Activated CD8-positive, alpha-beta memory T cell treated with anti-CD3 and anti-CD28 coated beads, Interleukin-2, amount 50 U/mL, for 24 hours (primary cell): ENCODE results near the gene CORIN.

Source experiments
- DNase-seq: peaks from one replicate; pipeline ENCODE4 v3.0.0-alpha.2; 2020; ENCODE audit errors: extremely low read depth

The CORIN gene

DNA sequence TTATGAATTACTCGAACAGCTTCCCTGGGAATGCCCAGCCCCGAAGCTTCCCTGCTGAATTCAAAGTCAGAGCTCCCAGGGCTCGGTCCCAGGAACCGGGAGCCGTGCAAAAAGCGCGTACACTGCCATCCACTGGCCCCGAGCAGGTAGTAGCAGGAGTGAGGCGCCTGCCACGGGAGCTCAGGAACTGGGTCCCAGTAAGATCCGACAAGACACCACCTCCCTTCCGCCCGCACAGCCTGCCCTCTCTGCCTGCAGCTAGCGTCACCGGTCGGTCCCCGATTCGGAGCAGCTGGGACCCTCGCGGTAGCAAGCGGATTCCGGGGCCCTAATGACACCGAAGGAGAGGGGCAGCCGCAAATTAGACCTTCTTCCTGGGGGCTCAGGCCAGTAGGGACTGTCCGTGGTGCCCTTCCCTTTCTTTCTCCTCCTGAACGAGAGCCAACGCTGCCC, 1.2 kb downstream of the CORIN start:
- no peak for DNase-seq

GRCh38 chr4:47835494-47835893, 2.4 kb downstream of the CORIN start:
- DNase-seq: no peak

DNA sequence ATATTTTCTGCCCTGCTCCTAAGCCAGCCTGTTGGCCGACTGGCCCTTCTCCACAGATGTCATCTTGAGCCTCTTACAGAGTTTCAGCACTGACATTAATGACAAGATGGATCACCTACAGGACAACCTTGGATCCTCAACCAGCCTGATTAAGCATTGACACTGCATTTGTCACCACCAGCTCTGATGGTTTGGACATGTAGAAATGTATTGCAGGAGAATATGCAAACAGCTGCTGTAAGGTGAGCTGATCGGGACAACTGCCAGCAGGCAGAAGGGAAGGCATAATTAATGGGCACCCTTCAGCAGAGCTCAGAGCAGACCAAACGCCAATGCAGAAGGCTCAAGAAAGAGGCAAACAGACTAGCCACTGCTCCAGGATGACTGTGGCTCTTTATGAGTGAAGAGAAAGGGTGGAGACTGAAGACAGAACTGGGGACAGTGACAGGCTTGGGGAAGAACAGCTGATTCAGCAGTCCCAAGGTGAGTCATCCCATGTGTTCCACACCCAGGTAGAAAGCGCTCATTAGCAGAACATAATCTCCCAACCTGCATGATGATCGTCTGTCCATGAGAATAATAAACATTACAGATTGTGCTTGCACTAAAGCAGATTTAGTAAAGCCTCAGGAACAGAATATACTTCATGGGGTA, 6.7 kb downstream of the CORIN start:
- DNase-seq: no peak

DNA sequence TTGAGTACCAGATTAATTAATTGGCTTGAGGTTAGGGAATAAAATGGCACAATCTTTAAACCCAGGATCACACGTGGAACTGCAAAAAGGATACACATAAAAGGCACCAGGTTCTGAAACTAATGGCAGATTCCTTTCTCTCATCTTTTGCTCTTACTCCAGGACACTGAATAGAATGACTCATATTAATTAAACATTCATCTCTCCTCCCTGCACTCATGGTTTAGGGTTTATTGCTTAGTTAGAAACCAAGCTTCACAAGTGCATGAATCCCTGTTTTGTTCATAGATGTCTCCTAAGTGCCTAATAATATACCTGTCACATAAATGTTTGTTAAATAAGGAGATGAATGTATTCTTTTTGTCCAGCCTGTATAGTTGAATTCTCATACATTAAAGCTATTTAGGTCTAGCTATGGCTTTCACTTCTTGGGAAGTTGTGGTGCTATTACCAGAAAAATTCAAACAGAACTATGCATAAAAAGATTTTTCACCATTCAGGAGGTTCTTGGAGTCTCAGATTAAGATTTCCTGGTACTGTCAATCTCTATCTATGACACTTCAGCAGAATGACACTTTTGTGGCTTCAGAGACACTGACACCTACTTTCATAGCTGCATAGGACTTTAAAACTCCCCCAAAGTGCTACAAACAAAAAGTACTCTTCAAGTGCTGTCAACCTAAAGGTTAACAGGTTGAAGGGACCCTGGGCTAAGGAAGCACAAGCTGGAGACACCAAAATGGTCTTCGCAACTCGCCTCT, 7.4 kb downstream of the CORIN start:
- no peak for DNase-seq

DNA sequence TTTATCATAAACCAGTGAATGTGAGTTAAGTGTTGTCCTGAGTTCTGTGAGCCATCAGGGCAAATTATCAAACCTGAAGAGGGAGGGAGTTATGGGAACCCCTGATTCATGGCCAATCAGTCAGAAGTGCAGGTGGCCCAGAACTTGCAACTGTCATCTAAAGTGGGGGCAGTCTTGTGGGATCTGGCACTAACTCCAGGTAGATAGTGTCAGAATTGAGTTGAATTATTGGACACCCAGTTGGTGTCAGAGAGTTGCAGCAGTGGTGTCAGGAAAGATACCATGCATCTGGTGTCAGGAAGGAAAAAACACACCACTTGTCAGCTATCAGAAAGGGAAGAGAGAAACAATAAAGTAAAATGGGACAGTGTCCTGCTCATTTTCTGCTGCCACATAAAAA, 8.4 kb downstream of the CORIN start:
- no peak for DNase-seq

- DNase-seq: no peak
Observed at GRCh38 chr4:47827343-47828047, 10.4 kb downstream of the CORIN start.

- no peak for DNase-seq
Observed at GRCh38 chr4:47824840-47825239, 13.0 kb downstream of the CORIN start.

DNA sequence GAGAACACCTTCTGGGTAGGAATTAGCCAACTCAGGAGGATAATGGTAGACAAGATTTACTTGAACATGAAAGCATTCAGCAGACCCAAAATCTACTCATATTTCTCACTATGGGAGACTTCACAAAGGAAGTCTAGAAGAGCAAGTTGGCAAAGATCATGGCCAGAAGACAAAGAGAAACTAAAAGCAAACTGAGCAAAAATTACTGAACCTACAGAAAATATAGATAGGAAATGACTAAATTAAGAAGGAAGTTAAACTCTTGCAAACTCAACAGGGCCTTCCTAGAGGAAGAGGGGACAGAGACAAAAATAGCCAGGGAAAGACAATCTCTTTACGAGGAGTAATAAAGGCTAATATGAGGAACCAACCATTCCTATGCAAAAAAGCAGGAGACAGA, 18.7 kb downstream of the CORIN start:
- DNase-seq: no peak

DNA sequence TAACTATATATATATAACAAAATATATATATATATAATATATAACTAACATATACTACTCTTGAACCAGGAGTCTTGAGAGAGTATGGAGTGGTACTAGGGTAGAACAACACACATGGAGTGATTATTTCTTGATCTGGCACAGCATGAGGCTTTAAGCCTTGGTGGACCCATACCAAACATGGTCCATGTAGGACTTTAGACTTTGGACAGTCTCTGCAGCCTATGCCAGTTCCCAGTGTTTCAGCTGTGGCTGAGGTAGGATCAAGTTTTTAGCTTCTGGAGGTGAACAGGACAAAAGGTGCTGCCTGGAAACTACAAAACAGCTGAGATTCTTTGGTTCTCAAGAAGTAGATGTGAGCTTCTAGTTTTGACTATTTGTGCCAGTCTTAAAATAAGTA, 20.6 kb downstream of the CORIN start:
- DNase-seq: no peak

- no peak for DNase-seq
Observed at GRCh38 chr4:47816748-47817147, 21.1 kb downstream of the CORIN start.

DNA sequence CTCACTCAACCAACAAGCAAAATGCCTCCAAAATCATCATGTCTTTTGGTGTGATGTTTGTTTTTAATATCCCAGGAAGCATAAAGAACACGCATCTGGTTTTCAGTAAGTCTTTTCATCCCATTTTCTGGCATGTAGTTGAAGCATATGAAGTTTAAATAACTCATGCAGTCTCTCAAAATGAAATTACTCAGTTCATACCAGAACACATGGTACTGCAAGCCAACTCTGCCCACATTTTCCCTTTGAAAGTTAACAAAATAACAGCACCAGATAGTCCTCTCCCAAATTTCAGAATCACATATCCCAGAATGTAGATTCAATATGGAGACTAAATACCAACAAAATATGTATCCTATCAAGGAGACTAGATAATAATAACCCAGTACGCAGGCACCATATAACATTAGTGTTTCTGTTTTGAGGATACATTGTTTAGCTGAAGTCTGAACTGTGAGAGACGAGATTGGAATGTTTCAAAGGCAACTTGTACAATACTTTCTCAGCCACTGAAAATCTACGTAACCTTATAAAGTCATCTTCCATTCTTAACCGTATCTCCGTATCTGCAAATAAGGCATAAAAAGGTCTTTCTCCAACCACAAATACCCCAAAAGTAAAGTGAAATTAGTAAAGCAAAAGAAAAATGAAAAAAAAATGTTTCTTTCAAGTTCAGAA, 23.1 kb downstream of the CORIN start:
- no peak for DNase-seq

DNA sequence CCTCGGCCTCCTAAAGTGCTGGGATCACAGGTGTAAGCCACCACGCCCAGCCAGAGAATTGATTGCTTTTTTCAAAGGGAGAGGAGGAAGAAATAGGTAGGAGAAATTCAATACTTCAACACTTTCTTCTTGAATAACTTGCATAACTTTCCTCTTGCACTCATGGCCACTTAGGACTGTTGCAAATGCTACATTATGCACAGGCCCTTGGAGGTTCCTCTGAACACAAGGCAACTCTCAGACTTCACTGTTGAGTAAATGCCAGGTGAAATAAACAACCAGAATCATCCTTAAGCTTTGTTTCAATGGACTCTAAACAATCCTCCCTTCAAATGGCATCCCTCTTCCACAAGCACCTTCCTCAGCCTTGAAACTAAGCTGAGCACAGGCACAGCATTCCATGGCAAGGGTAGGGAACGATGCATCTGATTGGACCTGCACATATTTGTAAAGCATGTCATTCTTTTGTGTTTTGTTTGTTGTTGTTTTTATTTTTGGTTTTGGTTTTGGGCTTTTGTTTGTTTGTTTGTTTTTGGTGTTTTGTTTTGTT, 28.1 kb downstream of the CORIN start:
- DNase-seq: no peak

- no peak for DNase-seq
Observed at GRCh38 chr4:47804598-47804997, 33.3 kb downstream of the CORIN start.

DNA sequence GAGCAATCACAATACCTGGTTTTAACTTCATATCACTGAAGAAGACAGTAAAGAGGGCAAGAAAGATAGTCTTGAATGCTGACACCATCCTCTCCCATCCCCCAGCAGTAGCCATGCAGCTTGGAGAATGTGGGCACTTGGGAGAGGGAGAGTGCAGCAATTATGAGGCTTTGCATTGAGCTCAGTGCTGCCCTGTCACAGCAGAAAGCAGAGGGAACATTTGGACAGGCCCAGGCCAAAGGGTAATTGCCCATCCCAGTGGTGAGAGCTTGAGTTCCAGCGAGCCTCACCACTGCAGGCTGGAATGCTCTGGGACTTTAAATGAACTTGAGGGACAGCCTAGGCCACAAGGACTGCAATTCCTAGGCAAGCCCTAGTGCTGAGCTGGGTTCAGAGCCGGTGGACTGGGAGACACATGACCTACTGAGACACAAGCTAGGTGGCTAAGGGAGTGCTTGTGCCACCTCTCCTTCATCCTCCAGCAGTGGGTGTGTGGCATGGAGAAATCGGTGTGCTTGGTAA, 36.3 kb downstream of the CORIN start:
- DNase-seq: no peak

DNA sequence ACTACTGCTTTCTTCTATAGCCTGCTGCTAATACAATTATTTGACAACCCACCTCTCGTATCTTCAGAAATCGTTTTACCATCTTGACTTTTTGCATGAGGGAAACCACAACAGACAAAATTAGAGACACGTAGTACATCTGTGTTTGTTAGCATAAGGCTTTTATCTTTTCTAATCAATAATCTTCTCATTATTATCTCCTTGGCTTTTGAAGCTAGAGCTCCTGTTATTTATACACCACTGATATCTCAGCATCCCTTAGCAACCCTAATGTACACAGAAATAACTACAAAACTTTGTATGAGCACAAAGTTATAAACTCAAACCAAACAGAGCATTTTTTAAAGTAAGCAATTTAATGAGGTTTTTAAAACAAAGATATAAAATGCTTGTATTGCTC, 39.7 kb downstream of the CORIN start:
- no peak for DNase-seq

GRCh38 chr4:47791965-47792364, 45.9 kb downstream of the CORIN start:
- DNase-seq: no peak

DNA sequence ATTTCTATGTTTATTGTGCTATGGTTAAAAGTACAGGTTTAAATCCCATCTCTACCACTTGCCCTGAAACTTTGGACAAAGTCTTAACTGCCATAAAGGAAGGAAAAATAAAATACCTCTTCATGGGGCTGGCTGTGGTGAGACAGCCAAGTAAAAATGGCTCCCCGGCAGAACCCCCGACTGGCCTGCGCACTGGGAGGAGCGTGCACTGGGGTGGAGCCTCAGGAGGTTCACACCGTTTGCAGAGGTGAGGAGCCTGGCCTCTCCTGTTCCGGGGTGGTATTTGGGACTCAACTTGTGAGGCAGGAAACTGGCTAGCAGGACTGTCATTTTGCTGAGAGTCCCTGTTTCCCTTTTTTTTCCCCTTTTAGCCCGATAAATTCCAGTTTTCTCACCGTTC, 47.8 kb downstream of the CORIN start:
- no peak for DNase-seq

DNA sequence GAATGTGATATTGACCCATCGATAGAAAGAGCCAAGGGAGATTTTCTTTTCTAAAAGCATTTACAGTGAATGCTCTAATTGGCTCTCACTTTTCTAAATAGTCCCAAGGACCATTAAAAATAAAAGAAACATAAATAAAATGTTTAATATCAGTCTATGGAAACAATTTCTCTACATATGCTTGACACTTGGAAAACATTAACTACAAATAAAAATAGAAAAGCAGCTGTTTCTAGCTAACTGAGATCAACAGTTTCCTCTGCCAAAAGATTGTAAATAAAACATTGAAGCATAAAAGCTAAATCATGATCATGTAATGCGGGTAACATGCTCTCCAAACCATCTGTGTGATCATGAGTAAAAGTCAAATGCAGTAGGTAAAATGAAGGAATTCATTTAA, 49.7 kb downstream of the CORIN start:
- DNase-seq: no peak

DNA sequence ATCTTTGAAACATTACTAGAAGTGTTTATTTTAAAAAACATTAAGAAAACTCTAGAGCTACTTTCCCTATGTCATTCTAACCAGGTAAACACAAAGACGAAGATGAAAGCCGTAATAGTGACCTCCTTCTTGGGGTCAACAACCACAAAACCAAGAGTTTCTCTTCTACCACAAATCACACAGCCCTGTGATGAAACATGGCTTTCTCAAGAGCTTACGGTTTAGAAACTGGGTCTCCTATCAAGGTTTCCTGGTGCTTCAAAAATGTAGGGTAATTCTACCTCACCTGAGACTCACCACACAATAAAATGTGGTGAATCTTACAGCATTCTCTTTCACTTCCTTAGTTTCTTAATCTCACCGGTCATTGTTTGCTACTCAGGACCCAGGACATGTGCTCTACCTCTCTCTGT, 50.9 kb downstream of the CORIN start:
- no peak for DNase-seq

GRCh38 chr4:47785153-47785552, 52.7 kb downstream of the CORIN start:
- DNase-seq: no peak

DNA sequence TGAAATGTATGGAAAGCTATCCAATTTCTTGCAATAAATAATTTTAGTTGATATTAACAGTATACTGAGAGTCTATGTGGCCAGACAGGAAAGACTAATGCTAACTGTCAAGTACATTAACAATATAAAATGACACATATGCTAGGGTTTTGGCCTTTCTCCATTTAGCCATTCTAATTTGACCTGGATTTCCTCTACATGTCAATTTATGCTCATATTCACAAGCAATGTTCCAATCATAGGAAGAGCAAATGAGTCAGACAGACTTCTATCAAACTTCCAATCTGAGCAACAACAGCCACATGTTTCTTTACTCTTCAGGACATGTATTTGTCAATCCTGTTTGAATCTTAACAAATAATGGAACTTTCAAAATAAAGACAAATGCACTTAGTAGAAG, 53.6 kb downstream of the CORIN start:
- no peak for DNase-seq

GRCh38 chr4:47776353-47776752, 61.5 kb downstream of the CORIN start:
- DNase-seq: no peak
